GM12878 (cell line): Measurements from ENCODE around the gene PLK2. TPM values are rescaled to one million over a fixed set of nuclear protein-coding genes. Genes with fewer than 3 reads are reported as not detected.

Source experiments
- ATAC-seq: fragments of 200-7000 bp; cut with Tn5 transposase; 3 replicates; pipeline ENCODE4 v1.9.1; 2020; ENCODE audit warnings: mild to moderate bottlenecking, moderate library complexity
- BruUV-seq: library from RNA; stranded (reverse); fragments of 400-500 nt; replicated peaks from 2 replicates; lab custom pipeline; 2021; lab: Mats Ljungman, UMichigan
- CTCF ChIA-PET: fragments of 300-600 bp; sonication (Branson Sonifier 250); formaldehyde crosslinking; extraction: SDS; loops from one replicate; lab custom pipeline; 2021; ENCODE audit warnings: inconsistent platforms; lab: Yijun Ruan, JAX
- POLR2A ChIA-PET: fragments of 350-600 bp; formaldehyde crosslinking; extraction: SDS; loops from one replicate; lab custom pipeline; 2021; ENCODE audit warnings: inconsistent platforms; lab: Charles Lee
- RAD21 ChIA-PET: fragments of 300-600 bp; sonication (Branson Sonifier 250); formaldehyde crosslinking; loops from one replicate; lab custom pipeline; 2023; ENCODE audit warnings: antibody characterized with exemption; ENCODE audit not compliant: unreplicated experiment; lab: Charles Lee
- SMC1A ChIA-PET: fragments of 300-600 bp; sonication (Branson Sonifier 250); formaldehyde crosslinking; loops from one replicate; lab custom pipeline; 2023; ENCODE audit not compliant: unreplicated experiment, uncharacterized antibody; lab: Charles Lee
- DNase-seq: peaks from one replicate; pipeline ENCODE4 v3.0.0-alpha.2; 2011; ENCODE audit warnings: low read depth, low spot score
- FAIRE-seq: peaks from 3 replicates; lab custom pipeline; 2011; peaks lifted over from hg19 to GRCh38; lab: Jason Lieb, UNC
- H2AFZ ChIP-seq: 2 replicates; pipeline ENCODE4 v1.6.0; 2011; ENCODE audit warnings: low read depth, low read length, control low read depth; ENCODE audit not compliant: control insufficient read depth
- H3K27ac ChIP-seq: 2 replicates; pipeline ENCODE4 v1.5.1; 2011; ENCODE audit warnings: control low read depth; ENCODE audit not compliant: control insufficient read depth, insufficient read depth
- H3K27me3 ChIP-seq, 2 experiments: replicated peaks in 1 of 2; 2 replicates each; pipeline versions ENCODE4 v1.6.0 to v1.6.1; 2011; ENCODE audit warnings: low read length in 1 of 2; ENCODE audit not compliant: control insufficient read depth in 2 of 2, insufficient read depth in 2 of 2
- H3K36me3 ChIP-seq, 2 experiments: 2 replicates each; pipeline ENCODE4 v1.5.1; 2011; ENCODE audit warnings: low read length in 1 of 2; ENCODE audit not compliant: control insufficient read depth in 2 of 2, insufficient read depth in 2 of 2
- H3K4me1 ChIP-seq: 2 replicates; pipeline ENCODE4 v1.6.1; 2011; ENCODE audit warnings: mild to moderate bottlenecking, low read length, moderate library complexity, mixed read lengths; ENCODE audit not compliant: control insufficient read depth, insufficient read depth
- H3K4me2 ChIP-seq: 2 replicates; pipeline ENCODE4 v1.6.0; 2011; ENCODE audit warnings: control low read depth; ENCODE audit not compliant: control insufficient read depth, insufficient read depth
- H3K4me3 ChIP-seq: fragments of 200-600 bp; sonication (generic); 2 replicates; pipeline ENCODE4 v1.5.1; 2016
- H3K79me2 ChIP-seq: 2 replicates; pipeline ENCODE4 v1.6.0; 2011; ENCODE audit warnings: low read length; ENCODE audit not compliant: control insufficient read depth, insufficient read depth
- H3K9ac ChIP-seq: 2 replicates; pipeline ENCODE4 v1.8.0; 2011; ENCODE audit warnings: low read length, control low read depth, mixed read lengths; ENCODE audit not compliant: control insufficient read depth, insufficient read depth
- H3K9me3 ChIP-seq: replicated peaks from 3 replicates; pipeline ENCODE4 v1.5.1; 2011; ENCODE audit warnings: mild to moderate bottlenecking, low read length; ENCODE audit not compliant: control insufficient read depth, insufficient read depth
- H4K20me1 ChIP-seq: 2 replicates; pipeline ENCODE4 v1.6.0; 2011; ENCODE audit not compliant: control insufficient read depth, insufficient read depth
- ATF2 ChIP-seq: IDR thresholded peaks from 2 replicates; pipeline ENCODE4 v1.6.1; 2012; ENCODE audit warnings: low read length, inconsistent platforms
- CTCF ChIP-seq, 3 experiments: IDR thresholded peaks in 2 of 3; conservative IDR thresholded peaks in 1 of 3; 2 replicates each; pipeline ENCODE4 v1.5.1; 2011; ENCODE audit warnings: low read depth in 3 of 3, low read length in 3 of 3, mild to moderate bottlenecking in 3 of 3, control low read depth in 2 of 3, moderate library complexity in 2 of 3, inconsistent platforms in 1 of 3, mixed read lengths in 1 of 3; ENCODE audit not compliant: control insufficient read depth in 2 of 3, insufficient read depth in 1 of 3; ENCODE audit errors: extremely low read depth in 1 of 3
- EZH2 ChIP-seq: IDR thresholded peaks from 2 replicates; pipeline ENCODE4 v1.6.1; 2012; ENCODE audit warnings: low read depth, mild to moderate bottlenecking, control low read depth, inconsistent platforms, low read length, borderline replicate concordance; ENCODE audit not compliant: control insufficient read depth
- FOXM1 ChIP-seq: IDR thresholded peaks from 2 replicates; pipeline ENCODE4 v1.6.1; 2012; ENCODE audit warnings: low read depth, mild to moderate bottlenecking, inconsistent platforms, low read length, moderate library complexity
- IKZF2 ChIP-seq, 2 experiments: fragments of 450-650 bp; IDR thresholded peaks; 2 replicates each; pipeline ENCODE4 v1.6.1; 2017; ENCODE audit warnings: mild to moderate bottlenecking in 2 of 2, moderate library complexity in 2 of 2
- MEF2A ChIP-seq: IDR thresholded peaks from 2 replicates; pipeline ENCODE4 v1.6.1; 2011; ENCODE audit warnings: low read depth, mild to moderate bottlenecking, low read length, moderate library complexity; ENCODE audit not compliant: insufficient read depth
- NR2C2 ChIP-seq: IDR thresholded peaks from 2 replicates; pipeline ENCODE4 v1.6.1; 2011; ENCODE audit warnings: borderline replicate concordance, low read depth; ENCODE audit not compliant: control insufficient read depth, insufficient read length
- PAX8 ChIP-seq: fragments of 450-650 bp; IDR thresholded peaks from 2 replicates; pipeline ENCODE4 v1.6.1; 2017; ENCODE audit warnings: mild to moderate bottlenecking, moderate library complexity
- POLR2AphosphoS5 ChIP-seq: IDR thresholded peaks from 2 replicates; pipeline ENCODE4 v1.6.1; 2011; ENCODE audit warnings: mild to moderate bottlenecking, low read length, inconsistent platforms
- SMARCA5 ChIP-seq: fragments of 450-650 bp; IDR thresholded peaks from 2 replicates; pipeline ENCODE4 v1.6.1; 2017; ENCODE audit warnings: mild to moderate bottlenecking
- TAF1 ChIP-seq: IDR thresholded peaks from 2 replicates; pipeline ENCODE4 v1.6.1; 2011; ENCODE audit warnings: mild to moderate bottlenecking, low read depth, low read length, borderline replicate concordance
- TCF12 ChIP-seq: IDR thresholded peaks from 2 replicates; pipeline ENCODE4 v1.6.1; 2011; ENCODE audit warnings: low read depth, mild to moderate bottlenecking, low read length
- TCF7 ChIP-seq: IDR thresholded peaks from 2 replicates; pipeline ENCODE4 v1.6.1; 2014; ENCODE audit warnings: antibody characterized with exemption, borderline replicate concordance
- ZBTB33 ChIP-seq: fragments of 450-650 bp; IDR thresholded peaks from 2 replicates; pipeline ENCODE4 v1.6.1; 2017; ENCODE audit warnings: mild to moderate bottlenecking
- ZNF592 ChIP-seq: fragments of 450-650 bp; IDR thresholded peaks from 2 replicates; pipeline ENCODE4 v1.6.1; 2017; ENCODE audit warnings: mild to moderate bottlenecking, moderate library complexity
- WGBS: methylation state at CpG from one replicate; pipeline ENCODE4 v1.1.6; 2016; ENCODE audit warnings: low lambda C conversion rate; ENCODE audit not compliant: insufficient replicate concordance, insufficient coverage; ENCODE audit errors: missing lambda C conversion rate; 5-methylcytosine and 5-hydroxymethylcytosine counted together
- in situ Hi-C: fragments of 300-500 bp; cut with MboI; formaldehyde crosslinking; loops from 9 replicates; pipeline ENCODE4 v1.14.3; 2018; ENCODE audit warnings: mixed read lengths
- intact Hi-C: fragments of 100-400 bp; cut with micrococcal nuclease; formaldehyde crosslinking; loops from one replicate; pipeline ENCODE4 v1.14.2; 2022; ENCODE audit not compliant: unreplicated experiment
- polyA plus RNA-seq, 11 experiments: library from polyadenylated mRNA; depleted of rRNA in 4 of 11; unstranded in 6 of 11; stranded (reverse) in 5 of 11; fragments of >200 nt; fragmentation: Nextera tagmentation in 4 of 11; fragmentation: Illumina TruSeq in 1 of 11; extraction: Ambion mirVana in 4 of 11; extraction: Trizol in 1 of 11; gene quantifications; 1 replicate in 1 of 11; 2 replicates in 10 of 11; pipeline versions ENCODE4 v1.2.1 to v1.2.3, GENCODE V29; 2011 to 2016; ENCODE audit warnings: inconsistent platforms in 2 of 11, missing spikeins in 2 of 11, low read depth in 1 of 11
- total RNA-seq, 4 experiments: library from RNA; depleted of rRNA in 3 of 4; stranded (reverse); fragments of >200 nt in 3 of 4; fragmentation: Illumina TruSeq in 1 of 4; extraction: Trizol in 1 of 4; gene quantifications; 2 replicates each; pipeline versions ENCODE4 v1.2.1 to v1.2.3, GENCODE V29; 2013 to 2021

Gene PLK2
- total and polyA plus RNA-seq, 10 of the 15 experiments (the other 5 are each of a cell fraction or from before 2014, with no cell fraction given): 0.07 to 3.9 (median 0.52) TPM

- ChIA-PET RAD21 (interaction anchor here (0.6 kb wide), 1 partner anchor 414 kb away, joined by 5 read pairs; no protein-coding TSS in a partner anchor), SMC1A (interaction anchor here (6.1 kb wide), 1 partner anchor 375 kb away, joined by 98 read pairs; no protein-coding TSS in a partner anchor), CTCF (no interaction called here), POLR2A (no interaction called here)
- Histone ChIP-seq H2AFZ (no peak overlapping the region), H3K27ac (no peak overlapping the region), H3K9me3 (no peaks in the 10 kb centered on the region; the same call in 2 of the 3 replicates), H3K36me3 (no peaks in the 10 kb centered on the region), H3K79me2 (no peaks in the 10 kb centered on the region), H3K4me2 (no peak overlapping the region), H3K4me3 (no peak overlapping the region), H3K4me1 (no peaks in the 10 kb centered on the region), H3K27me3 (no peaks in the 10 kb centered on the region), H4K20me1 (no peaks in the 10 kb centered on the region), H3K9ac (no peak overlapping the region)
- DNase-seq (no peak), FAIRE-seq (no peak), ATAC-seq (no peak)
- BruUV-seq: no TSS peak
- WGBS: 0% methylated on average over 3 of the region's 3 CpGs
- in situ Hi-C loops (loop anchor here (5.0 kb wide), 1 partner anchor 377 kb away; no protein-coding TSS in a partner anchor), intact Hi-C loops (no loop called here)
- TF ChIP-seq NR2C2: no peak
- no peak for TF ChIP-seq TCF7
- no peak for TF ChIP-seq EZH2
- no peak for TF ChIP-seq MEF2A
- TF ChIP-seq ATF2: no peak
- TF ChIP-seq POLR2AphosphoS5: no peak
- no peak for TF ChIP-seq FOXM1
- no peak for TF ChIP-seq PAX8
- no peak for TF ChIP-seq ZNF592
- no peak for TF ChIP-seq TAF1
- no peak for TF ChIP-seq SMARCA5
- TF ChIP-seq ZBTB33: no peak
- no peak for TF ChIP-seq TCF12
- no peak for TF ChIP-seq CTCF (IDR thresholded peaks at IDR 0.05 in 2 of 3, conservative IDR thresholded peaks at IDR 0.05 in 1 of 3; ENCODE audit: control insufficient read depth in 2 of 3, extremely low read depth in 1 of 3, insufficient read depth in 1 of 3, low read depth in 3 of 3, low read length in 3 of 3)
- TF ChIP-seq IKZF2 (IDR thresholded peaks at IDR 0.05): no peak
These were observed 15.5 kb upstream of the PLK2 start for GRCh38 chr5:58475404-58475803.
